Prostate gland (tissue), 2 donors: ENCODE data around the gene YBX2.

Experiments
- POLR2A ChIP-seq: fragments of 450-650 bp; IDR thresholded peaks from one replicate; pipeline ENCODE4 v1.6.1; 2016; ENCODE audit warnings: antibody characterized with exemption, mild to moderate bottlenecking
- POLR2AphosphoS5 ChIP-seq: sonication (generic); formaldehyde crosslinking; IDR thresholded peaks from one replicate; pipeline ENCODE4 v1.6.1; 2017; ENCODE audit warnings: antibody characterized with exemption
- TF ChIP-seq, protein P1 (sequence below), 4 experiments: fragments of 200-600 bp in 2 of 4; fragments of 450-650 bp in 2 of 4; sonication (generic) in 2 of 4; IDR thresholded peaks; 1 replicate in 3 of 4; 2 replicates in 1 of 4; pipeline ENCODE4 v1.5.1; 2016 to 2019; ENCODE audit warnings: antibody characterized with exemption in 4 of 4, mild to moderate bottlenecking in 2 of 4, moderate library complexity in 2 of 4

DNA sequence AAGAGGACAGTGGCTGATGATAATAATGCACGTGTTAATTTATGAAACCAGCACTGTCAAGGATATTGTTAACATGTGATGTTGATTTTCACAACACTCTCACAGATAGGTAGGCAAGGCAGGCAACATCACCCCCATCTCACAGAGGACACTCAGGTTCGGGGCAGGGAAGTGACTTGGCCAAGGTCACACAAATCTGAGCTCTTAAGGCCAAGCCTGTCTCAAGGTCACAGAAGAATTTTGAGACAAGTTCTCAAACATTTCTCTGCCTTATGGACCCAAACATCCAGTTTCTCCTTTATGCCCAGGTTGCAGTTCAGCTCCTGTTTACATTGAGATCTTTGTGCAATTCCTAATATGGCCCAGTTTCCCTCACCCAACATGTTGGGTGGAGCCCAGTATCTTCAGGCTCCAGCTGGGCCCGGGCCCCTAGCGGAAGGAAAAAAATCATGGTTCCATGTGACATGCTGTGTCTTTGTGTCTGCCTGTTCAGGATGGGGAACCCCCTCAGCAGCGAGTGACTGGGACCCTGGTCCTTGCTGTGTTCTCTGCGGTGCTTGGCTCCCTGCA lies 11.6 kb downstream of the YBX2 start:
- TF ChIP-seq POLR2AphosphoS5 (no peak), POLR2A (no peak)
- TF ChIP-seq, protein P1, sequence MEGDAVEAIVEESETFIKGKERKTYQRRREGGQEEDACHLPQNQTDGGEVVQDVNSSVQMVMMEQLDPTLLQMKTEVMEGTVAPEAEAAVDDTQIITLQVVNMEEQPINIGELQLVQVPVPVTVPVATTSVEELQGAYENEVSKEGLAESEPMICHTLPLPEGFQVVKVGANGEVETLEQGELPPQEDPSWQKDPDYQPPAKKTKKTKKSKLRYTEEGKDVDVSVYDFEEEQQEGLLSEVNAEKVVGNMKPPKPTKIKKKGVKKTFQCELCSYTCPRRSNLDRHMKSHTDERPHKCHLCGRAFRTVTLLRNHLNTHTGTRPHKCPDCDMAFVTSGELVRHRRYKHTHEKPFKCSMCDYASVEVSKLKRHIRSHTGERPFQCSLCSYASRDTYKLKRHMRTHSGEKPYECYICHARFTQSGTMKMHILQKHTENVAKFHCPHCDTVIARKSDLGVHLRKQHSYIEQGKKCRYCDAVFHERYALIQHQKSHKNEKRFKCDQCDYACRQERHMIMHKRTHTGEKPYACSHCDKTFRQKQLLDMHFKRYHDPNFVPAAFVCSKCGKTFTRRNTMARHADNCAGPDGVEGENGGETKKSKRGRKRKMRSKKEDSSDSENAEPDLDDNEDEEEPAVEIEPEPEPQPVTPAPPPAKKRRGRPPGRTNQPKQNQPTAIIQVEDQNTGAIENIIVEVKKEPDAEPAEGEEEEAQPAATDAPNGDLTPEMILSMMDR (IDR thresholded peaks at IDR 0.05), result no peak
